Peyer's patch (tissue), 4 donors: ENCODE results near the gene ARPP21. TPM values are rescaled to one million over a fixed set of nuclear protein-coding genes. Genes with fewer than 3 reads are reported as not detected.

Experiments
- DNase-seq, 3 donors: peaks; one replicate each; pipeline ENCODE4 v3.0.0-alpha.2; 2017 to 2019
- H3K27ac ChIP-seq, 4 donors: fragments of 200-600 bp; sonication (generic); one replicate each; pipeline ENCODE4 v1.5.1; 2016 to 2019
- H3K27me3 ChIP-seq, 2 donors: fragments of 200-600 bp; sonication (generic); one replicate each; pipeline ENCODE4 v1.5.1; 2019
- H3K36me3 ChIP-seq, 3 donors: fragments of 200-600 bp; sonication (generic); one replicate each; pipeline ENCODE4 v1.5.1; 2016 to 2019
- H3K4me1 ChIP-seq, 4 donors: fragments of 200-600 bp; sonication (generic); one replicate each; pipeline ENCODE4 v1.5.1; 2016 to 2019
- H3K4me3 ChIP-seq, 4 donors: fragments of 200-600 bp; sonication (generic); 1 replicate in 3 of 4; 2 replicates in 1 of 4; pipeline ENCODE4 v1.5.1; 2016 to 2019; ENCODE audit warnings: mild to moderate bottlenecking in 1 of 4
- H3K9me3 ChIP-seq, 4 donors: fragments of 200-600 bp; sonication (generic); one replicate each; pipeline ENCODE4 v1.5.1; 2016 to 2019; ENCODE audit warnings: mild to moderate bottlenecking in 1 of 4
- POLR2A ChIP-seq, 2 donors: fragments of 450-650 bp; IDR thresholded peaks; one replicate each; pipeline ENCODE4 v1.5.1; 2017; ENCODE audit warnings: antibody characterized with exemption in 2 of 2, mild to moderate bottlenecking in 2 of 2, moderate library complexity in 2 of 2
- total RNA-seq, 4 donors: library from RNA; depleted of rRNA; stranded (reverse); fragments of >200 nt; gene quantifications; one replicate each; pipeline ENCODE4 v1.1.0, GENCODE V29; 2016
- TF ChIP-seq, protein P1 (sequence below), 6 experiments: fragments of 450-650 bp in 4 of 6; fragments of 200-600 bp in 2 of 6; sonication (generic) in 1 of 6; IDR thresholded peaks; one replicate each; pipeline ENCODE4 v1.5.1; 2017 to 2019; ENCODE audit warnings: antibody characterized with exemption in 6 of 6, mild to moderate bottlenecking in 3 of 6, moderate library complexity in 1 of 6

ARPP21 gene
- total RNA-seq, 4 donors from 2014 or later, result 0.27 TPM; not detected in 3

DNA sequence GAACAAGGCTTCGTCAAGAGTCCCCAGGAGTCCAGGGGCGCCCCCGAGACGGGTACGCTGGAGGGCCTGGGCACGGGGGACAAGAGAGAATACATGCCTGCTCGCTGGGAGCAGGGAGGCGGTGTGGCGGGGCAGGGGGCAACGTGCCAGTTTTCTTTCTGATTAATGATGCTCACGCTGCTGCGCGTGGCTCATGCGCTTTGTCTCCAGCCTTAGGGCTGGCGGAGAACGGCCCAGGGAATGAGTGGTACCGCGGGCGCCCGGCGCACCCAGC lies 408 bp upstream of the ARPP21 start:
- Histone ChIP-seq H3K27me3 (peaks cover 0 to 7% of the 10 kb centered on the region in 2 donors), H3K27ac (no peak overlapping the region), H3K4me3 (peak overlapping the region in 1 of 4 donors; percentile 28), H3K4me1 (peaks cover 0 to 12% (median 0%) of the 10 kb centered on the region in 4 donors), H3K36me3 (no peaks in the 10 kb centered on the region), H3K9me3 (no peaks in the 10 kb centered on the region)
- no peak for DNase-seq
- no peak for TF ChIP-seq POLR2A (IDR thresholded peaks at IDR 0.05)
- TF ChIP-seq, protein P1, sequence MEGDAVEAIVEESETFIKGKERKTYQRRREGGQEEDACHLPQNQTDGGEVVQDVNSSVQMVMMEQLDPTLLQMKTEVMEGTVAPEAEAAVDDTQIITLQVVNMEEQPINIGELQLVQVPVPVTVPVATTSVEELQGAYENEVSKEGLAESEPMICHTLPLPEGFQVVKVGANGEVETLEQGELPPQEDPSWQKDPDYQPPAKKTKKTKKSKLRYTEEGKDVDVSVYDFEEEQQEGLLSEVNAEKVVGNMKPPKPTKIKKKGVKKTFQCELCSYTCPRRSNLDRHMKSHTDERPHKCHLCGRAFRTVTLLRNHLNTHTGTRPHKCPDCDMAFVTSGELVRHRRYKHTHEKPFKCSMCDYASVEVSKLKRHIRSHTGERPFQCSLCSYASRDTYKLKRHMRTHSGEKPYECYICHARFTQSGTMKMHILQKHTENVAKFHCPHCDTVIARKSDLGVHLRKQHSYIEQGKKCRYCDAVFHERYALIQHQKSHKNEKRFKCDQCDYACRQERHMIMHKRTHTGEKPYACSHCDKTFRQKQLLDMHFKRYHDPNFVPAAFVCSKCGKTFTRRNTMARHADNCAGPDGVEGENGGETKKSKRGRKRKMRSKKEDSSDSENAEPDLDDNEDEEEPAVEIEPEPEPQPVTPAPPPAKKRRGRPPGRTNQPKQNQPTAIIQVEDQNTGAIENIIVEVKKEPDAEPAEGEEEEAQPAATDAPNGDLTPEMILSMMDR (IDR thresholded peaks at IDR 0.05), result no peak

DNA sequence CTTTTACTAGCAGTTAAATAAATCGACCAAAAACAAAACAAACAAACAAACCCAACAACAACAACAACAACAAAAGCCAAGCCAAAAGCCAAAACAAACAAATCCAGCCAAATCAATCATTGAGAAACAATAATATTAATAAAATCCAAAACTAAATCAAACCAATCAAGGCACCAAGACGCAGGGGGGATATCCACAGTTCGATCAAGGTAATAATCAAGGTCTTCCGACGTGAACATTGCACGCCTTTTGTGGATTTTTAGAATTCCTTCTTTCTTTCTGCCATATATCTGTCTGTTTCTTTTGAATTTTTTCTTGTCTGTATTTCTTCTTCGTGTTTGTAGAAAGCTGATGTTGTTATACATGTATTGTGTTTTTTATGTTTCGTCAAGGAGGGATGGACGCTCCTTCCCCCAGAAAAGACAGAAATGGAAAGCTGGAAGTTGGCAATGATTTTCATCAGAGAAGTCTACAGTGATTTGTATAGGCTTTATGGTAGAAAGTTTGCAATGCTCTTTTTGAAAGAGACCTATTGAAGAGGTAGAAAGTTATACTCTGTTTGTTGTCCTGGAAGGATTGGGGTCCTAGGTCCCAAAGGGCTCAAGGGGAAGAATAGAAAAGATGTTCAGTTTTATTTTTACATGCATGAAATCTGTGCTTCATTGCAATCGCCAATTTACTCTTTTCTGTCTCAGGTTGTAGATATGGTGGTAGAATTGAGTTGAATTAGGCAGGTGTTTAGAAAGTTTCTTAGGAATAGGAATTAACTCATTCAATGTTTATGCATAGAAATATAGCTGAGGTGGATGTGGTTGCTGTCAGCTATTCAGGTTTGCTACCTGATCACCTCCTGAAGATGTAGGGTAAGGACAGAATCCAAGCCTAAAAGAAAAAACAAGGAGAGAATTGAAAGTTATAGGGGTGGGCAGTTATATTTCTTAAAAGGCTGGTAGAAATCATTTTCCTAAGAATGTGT lies 1.2 kb downstream of the ARPP21 start:
- Histone ChIP-seq H3K27me3 (peaks cover 0 to 7% of the 10 kb centered on the region in 2 donors), H3K4me3 (no peak overlapping the region), H3K4me1 (peaks cover 0 to 12% (median 0%) of the 10 kb centered on the region in 4 donors), H3K27ac (no peak overlapping the region), H3K36me3 (no peaks in the 10 kb centered on the region), H3K9me3 (no peaks in the 10 kb centered on the region)
- TF ChIP-seq POLR2A (IDR thresholded peaks at IDR 0.05), result no peak
- TF ChIP-seq, protein P1 (IDR thresholded peaks at IDR 0.05), result no peak
- DNase-seq, result no peak

DNA sequence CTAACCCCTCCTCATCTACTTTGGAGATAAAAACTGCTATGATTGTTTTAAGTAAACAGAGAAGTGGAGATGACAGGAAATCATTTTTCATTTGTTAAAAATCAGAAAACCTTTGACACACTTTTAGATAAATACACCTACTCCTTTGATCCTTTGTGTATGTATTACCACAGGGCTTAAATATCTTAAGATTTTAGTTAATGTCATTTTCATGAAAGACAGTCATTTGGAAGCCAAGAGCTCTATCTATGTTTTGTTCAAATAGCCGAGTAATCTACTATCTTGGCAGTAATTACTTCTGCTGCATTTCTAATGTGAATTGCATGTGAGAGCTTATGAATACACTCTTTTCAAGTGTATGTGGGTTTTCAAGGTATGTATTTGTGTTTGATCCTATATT lies 2.0 kb downstream of the ARPP21 start:
- no peak for DNase-seq
- Histone ChIP-seq H3K9me3 (no peaks in the 10 kb centered on the region), H3K36me3 (no peaks in the 10 kb centered on the region), H3K4me3 (no peak overlapping the region), H3K4me1 (peaks cover 0 to 12% (median 0%) of the 10 kb centered on the region in 4 donors), H3K27me3 (peaks cover 0 to 7% of the 10 kb centered on the region in 2 donors), H3K27ac (no peak overlapping the region)
- TF ChIP-seq POLR2A (IDR thresholded peaks at IDR 0.05), result no peak
- TF ChIP-seq, protein P1 (IDR thresholded peaks at IDR 0.05), result no peak

DNA sequence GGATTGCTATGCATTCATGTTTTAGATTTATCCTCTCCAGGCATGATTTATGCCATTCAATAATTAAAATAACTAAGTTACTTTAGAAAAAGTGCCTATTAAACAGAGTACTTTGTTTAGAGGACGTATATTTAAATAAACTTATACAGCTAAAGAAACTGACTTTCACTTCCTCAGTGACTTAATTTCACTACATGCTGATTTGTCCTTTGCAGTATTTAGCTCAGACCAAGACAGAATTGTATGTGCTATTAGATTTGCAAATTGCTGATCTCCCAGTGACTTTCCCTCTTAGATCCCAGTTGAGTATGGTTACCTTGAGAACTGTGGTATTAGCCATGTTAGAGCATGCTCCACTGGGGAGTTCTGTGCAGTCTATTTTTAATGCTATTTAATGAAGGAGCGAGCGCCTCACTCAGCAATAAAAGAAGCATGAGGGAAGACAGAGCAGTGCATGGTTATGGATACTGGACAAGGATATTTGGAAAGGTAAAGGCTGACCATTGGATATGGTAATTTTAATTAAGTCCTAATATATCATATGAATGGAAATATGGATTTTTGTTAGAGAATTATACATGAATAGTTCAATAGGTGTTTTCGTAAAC lies 2.7 kb downstream of the ARPP21 start:
- Histone ChIP-seq H3K4me3 (no peak overlapping the region), H3K27me3 (peaks cover 0 to 7% of the 10 kb centered on the region in 2 donors), H3K36me3 (no peaks in the 10 kb centered on the region), H3K9me3 (no peaks in the 10 kb centered on the region), H3K4me1 (peaks cover 0 to 12% (median 0%) of the 10 kb centered on the region in 4 donors), H3K27ac (no peak overlapping the region)
- TF ChIP-seq POLR2A (IDR thresholded peaks at IDR 0.05), result no peak
- TF ChIP-seq, protein P1 (IDR thresholded peaks at IDR 0.05), result no peak
- no peak for DNase-seq

DNA sequence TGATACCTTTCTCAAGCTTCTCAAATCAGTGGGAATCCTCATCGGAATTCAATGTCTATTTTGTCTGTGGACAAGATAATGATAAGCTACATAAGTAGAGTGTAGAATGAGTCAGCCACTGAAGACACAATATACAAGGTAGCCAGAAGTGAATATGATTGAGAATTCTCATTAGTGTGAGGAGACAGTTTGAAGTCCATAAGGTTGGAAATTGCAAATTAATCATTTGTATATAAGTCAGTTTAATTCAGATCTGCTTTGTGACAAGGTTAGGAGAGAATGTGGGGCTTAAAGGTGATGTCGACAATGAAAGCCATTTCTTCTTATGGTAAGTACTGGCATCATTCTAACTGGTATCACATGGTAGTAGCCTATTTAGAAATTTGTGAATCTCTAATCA lies 4.2 kb downstream of the ARPP21 start:
- H3K9me3 ChIP-seq, result no peaks in the 10 kb centered on the region
- H3K4me3 ChIP-seq, result no peak overlapping the region
- peaks cover 0 to 12% (median 0%) of the 10 kb centered on the region in 4 donors for H3K4me1 ChIP-seq
- TF ChIP-seq, protein P1 (IDR thresholded peaks at IDR 0.05), result no peak
- no peak for TF ChIP-seq POLR2A (IDR thresholded peaks at IDR 0.05)
- no peaks in the 10 kb centered on the region for H3K36me3 ChIP-seq
- no peak overlapping the region for H3K27ac ChIP-seq
- no peak for DNase-seq
- peaks cover 0 to 7% of the 10 kb centered on the region in 2 donors for H3K27me3 ChIP-seq
